H1 (cell line): Measurements from ENCODE around the gene SCN8A. TPM values are rescaled to one million over a fixed set of nuclear protein-coding genes. Genes with fewer than 3 reads are reported as not detected.

Experiments
- ASH2L ChIP-seq: fragments of 200-600, 300-600 bp; sonication (generic); IDR thresholded peaks from one replicate; pipeline ENCODE4 v1.7.1; 2017; ENCODE audit warnings: low read length
- BACH1 ChIP-seq: IDR thresholded peaks from 2 replicates; pipeline ENCODE4 v1.6.1; 2012; ENCODE audit warnings: low read length, improper control_type of control experiment
- CHD1 ChIP-seq: IDR thresholded peaks from 2 replicates; pipeline ENCODE4 v1.6.1; 2012; ENCODE audit warnings: low read depth, low read length, improper control_type of control experiment
- CREB1 ChIP-seq: IDR thresholded peaks from 2 replicates; pipeline ENCODE4 v1.6.1; 2012; ENCODE audit warnings: inconsistent platforms
- E2F6 ChIP-seq: IDR thresholded peaks from 2 replicates; pipeline ENCODE4 v1.6.1; 2012; ENCODE audit warnings: inconsistent platforms
- EGR1 ChIP-seq: IDR thresholded peaks from 2 replicates; pipeline ENCODE4 v1.6.1; 2011; ENCODE audit warnings: low read depth, low read length, borderline replicate concordance
- EP300 ChIP-seq, 2 experiments: IDR thresholded peaks; 1 replicate in 1 of 2; 2 replicates in 1 of 2; pipeline ENCODE4 v1.6.1; 2011 to 2012; ENCODE audit warnings: low read depth in 2 of 2, low read length in 2 of 2, mild to moderate bottlenecking in 2 of 2, borderline replicate concordance in 1 of 2, inconsistent platforms in 1 of 2, moderate library complexity in 1 of 2
- HDAC2 ChIP-seq, 2 experiments: fragments of 300-600 bp in 1 of 2; sonication (generic) in 1 of 2; IDR thresholded peaks; 2 replicates each; pipeline ENCODE4 v1.6.1; 2011 to 2012; ENCODE audit warnings: low read depth in 2 of 2, low read length in 2 of 2, mild to moderate bottlenecking in 2 of 2, moderate library complexity in 2 of 2, borderline replicate concordance in 1 of 2, inconsistent platforms in 1 of 2
- KDM4A ChIP-seq: IDR thresholded peaks from one replicate; pipeline ENCODE4 v1.7.1; 2012; ENCODE audit warnings: low read depth, mild to moderate bottlenecking, moderate library complexity, low read length, inconsistent platforms; ENCODE audit not compliant: severe bottlenecking
- MAX ChIP-seq: IDR thresholded peaks from 2 replicates; pipeline ENCODE4 v1.6.1; 2012; ENCODE audit warnings: inconsistent platforms
- NRF1 ChIP-seq: IDR thresholded peaks from 2 replicates; pipeline ENCODE4 v1.6.1; 2011; ENCODE audit warnings: mild to moderate bottlenecking, low read depth, low read length, improper control_type of control experiment
- PHF8 ChIP-seq: fragments of 200-600 bp; sonication (generic); conservative IDR thresholded peaks from 2 replicates; pipeline ENCODE4 v1.7.1; 2012; ENCODE audit warnings: low read depth, mild to moderate bottlenecking, inconsistent platforms, low read length, moderate library complexity
- POLR2A ChIP-seq, 2 experiments: IDR thresholded peaks; 1 replicate in 1 of 2; 2 replicates in 1 of 2; pipeline ENCODE4 v1.6.1; 2011; ENCODE audit warnings: low read depth in 2 of 2, low read length in 2 of 2, mild to moderate bottlenecking in 2 of 2; ENCODE audit errors: control extremely low read depth in 1 of 2
- POLR2AphosphoS5 ChIP-seq: IDR thresholded peaks from 2 replicates; pipeline ENCODE4 v1.6.1; 2011; ENCODE audit warnings: low read depth, low read length
- RBBP5 ChIP-seq: IDR thresholded peaks from 2 replicates; pipeline ENCODE4 v1.7.1; 2012; ENCODE audit warnings: low read depth, mild to moderate bottlenecking, inconsistent platforms, low read length, moderate library complexity, borderline replicate concordance
- SAP30 ChIP-seq: fragments of 300-600 bp; sonication (generic); IDR thresholded peaks from 2 replicates; pipeline ENCODE4 v1.7.1; 2012; ENCODE audit warnings: low read length, moderate library complexity, mild to moderate bottlenecking, inconsistent platforms; ENCODE audit not compliant: insufficient read depth, insufficient replicate concordance
- SIX5 ChIP-seq: IDR thresholded peaks from 2 replicates; pipeline ENCODE4 v1.6.1; 2011; ENCODE audit warnings: mild to moderate bottlenecking, low read depth, low read length
- TBP ChIP-seq: IDR thresholded peaks from 2 replicates; pipeline ENCODE4 v1.6.1; 2011; ENCODE audit warnings: low read depth, low read length, improper control_type of control experiment
- TEAD4 ChIP-seq: IDR thresholded peaks from 2 replicates; pipeline ENCODE4 v1.6.1; 2012; ENCODE audit warnings: low read depth, low read length, inconsistent platforms, mixed read lengths
- polyA plus RNA-seq, 7 experiments: library from polyadenylated mRNA; depleted of rRNA in 3 of 7; stranded (reverse) in 5 of 7; unstranded in 2 of 7; fragments of >200 nt in 5 of 7; fragments of 200-250 nt in 2 of 7; gene quantifications; 1 replicate in 5 of 7; 2 replicates in 1 of 7; 4 replicates in 1 of 7; pipeline versions ENCODE4 v1.2.1 to v1.2.3, GENCODE V29; 2011 to 2013; ENCODE audit warnings: missing spikeins in 2 of 7, mixed read lengths in 2 of 7
- total RNA-seq: library from RNA; stranded (reverse); fragmentation: NEBNext Ultra II Directional; extraction: Animal tissue kit (Norgen Biotek cat#: 25700); gene quantifications from 2 replicates; pipeline ENCODE4 v1.2.1, GENCODE V29; 2021

Gene SCN8A
- total and polyA plus RNA-seq, 2 of the 8 experiments (the other 6 are each of a cell fraction or from before 2014, with no cell fraction given) = 6.3 to 10.7 TPM

- TF ChIP-seq CHD1 = no peak
- peak in 1 of 2 experiments; percentile 97; a peak in 1 of 4 replicates for TF ChIP-seq HDAC2 (IDR thresholded peaks at IDR 0.05; ENCODE audit: borderline replicate concordance in 1 of 2, low read depth in 2 of 2, low read length in 2 of 2)
- TF ChIP-seq MAX = 0 out of 2 replicates have a peak, but pooled peaks have one; percentile 18
- TF ChIP-seq KDM4A = peak; percentile 52
- TF ChIP-seq E2F6 = 0 out of 2 replicates have a peak, but pooled peaks have one; percentile 12
- TF ChIP-seq PHF8 = peak; percentile 23; the same call in 1 of the 2 replicates
- TF ChIP-seq EP300 (IDR thresholded peaks at IDR 0.05; ENCODE audit: borderline replicate concordance in 1 of 2, low read depth in 2 of 2, low read length in 2 of 2) = no peak
- TF ChIP-seq RBBP5 = 0 out of 2 replicates have a peak, but pooled peaks have one; percentile 13
- peak; percentile 97 for TF ChIP-seq EGR1
- no peak for TF ChIP-seq POLR2A (IDR thresholded peaks at IDR 0.05; ENCODE audit: control extremely low read depth in 1 of 2, low read depth in 2 of 2, low read length in 2 of 2)
- TF ChIP-seq TEAD4 = no peak
- no peak for TF ChIP-seq NRF1
- TF ChIP-seq SAP30 = no peak
- TF ChIP-seq BACH1 = 0 out of 2 replicates have a peak, but pooled peaks have one; percentile 17
- TF ChIP-seq ASH2L = peak; percentile 1
- TF ChIP-seq SIX5 = no peak
- no peak for TF ChIP-seq TBP
- TF ChIP-seq CREB1 = no peak
- TF ChIP-seq POLR2AphosphoS5 = no peak
These were observed 552 bp upstream of the SCN8A start (continued) for GRCh38 chr12:51590347-51591015.
